HG03045 (cell line): ENCODE measurements around the gene PTPN13.

ENCODE experiments used
- ATAC-seq: cut with Tn5 transposase; IDR thresholded peaks from one replicate; pipeline ENCODE4 v1.9.1; 2021; ENCODE audit warnings: mild to moderate bottlenecking, moderate library complexity; ENCODE audit not compliant: unreplicated experiment

The PTPN13 gene

GRCh38 chr4:86815653-86816052 is 221.5 kb downstream of the PTPN13 start:
- ATAC-seq: no peak

- no peak for ATAC-seq
Observed at GRCh38 chr4:86816501-86817273, 222.6 kb downstream of the PTPN13 start.

DNA sequence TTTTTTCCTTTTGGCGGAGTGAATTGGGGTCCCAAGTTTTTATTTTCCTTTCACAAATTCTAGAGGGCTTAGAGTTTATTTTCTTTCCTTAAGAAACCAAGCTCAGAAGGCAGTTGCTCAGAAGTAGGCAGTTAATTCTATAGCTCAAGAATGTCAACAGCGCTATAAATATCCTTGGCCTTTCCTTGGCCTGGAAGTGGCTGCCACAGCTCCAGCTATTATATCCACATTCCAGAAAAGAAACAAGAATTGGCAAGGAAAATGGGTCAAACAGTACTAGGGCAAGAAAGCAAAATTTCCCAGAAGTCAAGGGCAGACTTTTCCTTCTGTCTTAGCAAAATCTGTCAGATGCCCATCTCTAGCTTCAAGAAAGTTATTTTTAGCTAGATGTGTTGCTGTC is 224.1 kb downstream of the PTPN13 start:
- ATAC-seq: no peak

DNA sequence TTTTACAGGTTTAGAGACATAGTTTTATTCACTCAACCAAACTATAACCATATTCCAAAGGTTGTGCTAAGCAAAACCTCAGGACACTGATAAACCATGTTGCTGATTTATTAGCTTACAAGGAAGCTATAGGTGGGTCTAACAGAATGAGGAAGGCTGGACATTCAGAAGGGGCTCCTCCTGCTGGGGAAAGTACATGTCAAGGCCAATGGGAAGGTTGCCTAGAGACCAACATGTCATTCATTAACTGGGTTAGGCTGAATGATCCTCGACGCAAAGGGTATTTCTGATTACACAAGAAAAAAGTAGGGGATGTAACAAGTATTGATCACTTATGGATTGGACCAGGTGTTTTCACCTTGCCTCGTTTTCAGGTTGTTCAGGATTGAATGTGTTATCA is 224.7 kb downstream of the PTPN13 start:
- no peak for ATAC-seq

GRCh38 chr4:86819561-86819960 is 225.4 kb downstream of the PTPN13 start:
- no peak for ATAC-seq

GRCh38 chr4:86821151-86821550 is 227.0 kb downstream of the PTPN13 start:
- no peak for ATAC-seq

GRCh38 chr4:86822136-86822535 is 228.0 kb downstream of the PTPN13 start:
- ATAC-seq: no peak

DNA sequence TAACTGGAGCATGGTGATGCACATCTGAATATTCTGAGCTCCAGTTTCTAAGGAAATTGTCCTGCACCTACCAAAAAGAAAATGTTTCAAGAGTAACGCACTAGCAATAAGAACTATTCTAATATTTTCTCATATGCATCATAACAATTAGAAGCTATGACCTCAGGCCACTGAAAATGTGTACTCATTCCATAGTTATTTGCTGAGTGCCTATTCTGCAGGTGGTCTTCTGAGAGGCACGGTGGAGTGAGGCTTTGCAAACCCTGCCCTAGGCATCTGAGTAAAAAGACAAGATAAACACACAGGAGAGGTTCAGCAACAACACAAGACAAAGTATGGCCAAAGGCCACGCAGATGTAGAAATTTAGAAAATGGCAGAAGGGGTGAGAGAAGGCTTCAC is 231.4 kb downstream of the PTPN13 start:
- ATAC-seq: no peak

DNA sequence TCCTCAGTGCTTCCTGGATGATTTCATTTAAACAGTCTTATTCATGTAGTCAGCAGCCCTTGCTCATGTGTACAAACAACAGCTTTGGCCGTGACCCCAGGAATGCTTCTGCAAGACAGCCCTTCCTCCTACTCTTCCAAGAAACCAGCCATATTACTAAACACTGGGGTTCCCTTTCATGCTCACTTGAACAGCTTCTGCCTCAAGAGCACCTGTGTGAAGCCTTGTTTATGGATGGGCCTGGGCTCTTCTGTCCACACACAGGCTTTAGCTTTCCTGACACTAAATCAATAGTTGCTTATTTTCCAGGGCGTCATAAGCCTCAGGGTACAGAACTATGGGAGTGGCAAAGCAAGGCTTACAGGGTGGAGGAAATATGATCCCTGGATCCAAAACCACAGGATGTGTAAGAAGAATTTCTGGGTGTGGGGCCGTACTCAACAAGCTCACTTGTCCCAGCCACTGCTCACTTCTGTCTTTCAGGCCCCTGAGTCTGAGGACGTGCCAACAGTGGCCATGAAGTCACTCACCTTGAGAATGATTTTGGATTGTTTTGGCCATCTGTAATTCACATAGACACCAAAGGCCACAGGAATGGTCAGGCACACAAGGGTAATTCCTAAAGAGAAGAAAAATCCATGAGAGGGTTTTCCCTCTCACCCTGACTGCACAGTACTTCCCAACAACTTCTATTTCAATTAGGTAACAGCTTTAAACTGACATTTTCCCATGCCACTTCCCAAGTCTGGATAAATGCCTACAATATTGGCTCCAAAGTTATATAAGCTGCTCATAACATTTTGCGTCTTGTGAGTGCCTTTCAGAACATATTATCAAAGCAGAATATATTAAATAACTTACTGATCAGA is 237.4 kb downstream of the PTPN13 start:
- no peak for ATAC-seq

DNA sequence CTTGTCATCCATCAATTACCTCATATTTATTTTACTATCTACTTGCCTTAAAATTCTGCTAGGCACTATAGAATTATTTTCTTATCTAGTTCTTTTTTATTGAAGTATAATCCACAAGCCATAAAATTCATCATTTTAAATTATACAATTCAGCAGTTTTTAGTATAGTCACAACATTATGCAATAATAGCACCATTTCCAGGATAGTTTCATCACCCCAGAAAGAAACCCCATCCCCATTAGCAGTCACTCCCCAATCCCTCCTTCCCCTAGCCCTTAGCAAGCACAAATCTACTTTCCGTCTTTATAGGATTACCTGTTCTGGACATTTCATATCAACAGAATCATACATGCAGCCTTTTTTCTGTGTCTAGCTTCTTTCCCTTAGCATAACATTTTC is 239.5 kb downstream of the PTPN13 start:
- ATAC-seq: no peak

DNA sequence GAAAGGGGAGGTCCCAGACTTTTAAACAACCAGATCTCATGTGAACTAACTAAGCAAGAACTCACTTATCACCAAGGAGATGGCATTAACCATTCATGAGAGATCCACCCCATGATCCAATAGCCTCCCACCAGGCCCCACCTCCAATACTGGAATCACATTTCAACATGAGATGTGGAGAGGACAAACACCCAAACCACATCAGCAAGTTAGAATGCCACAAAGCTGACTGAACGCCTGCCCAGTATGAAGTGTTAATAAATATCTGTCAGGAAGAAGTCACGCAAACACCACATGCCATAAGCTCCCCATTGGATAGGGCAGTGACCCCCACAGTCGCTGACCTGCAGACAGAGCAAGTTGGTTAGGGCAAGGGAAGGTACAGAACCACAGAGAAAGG is 240.8 kb downstream of the PTPN13 start:
- ATAC-seq: no peak

GRCh38 chr4:86835677-86836076 is 241.6 kb downstream of the PTPN13 start:
- no peak for ATAC-seq

- ATAC-seq: no peak
Observed at GRCh38 chr4:86837691-86838503, 243.8 kb downstream of the PTPN13 start.

- ATAC-seq: no peak
Observed at GRCh38 chr4:86840858-86841257, 246.7 kb downstream of the PTPN13 start.

GRCh38 chr4:86841309-86841708 is 247.2 kb downstream of the PTPN13 start:
- ATAC-seq: no peak

DNA sequence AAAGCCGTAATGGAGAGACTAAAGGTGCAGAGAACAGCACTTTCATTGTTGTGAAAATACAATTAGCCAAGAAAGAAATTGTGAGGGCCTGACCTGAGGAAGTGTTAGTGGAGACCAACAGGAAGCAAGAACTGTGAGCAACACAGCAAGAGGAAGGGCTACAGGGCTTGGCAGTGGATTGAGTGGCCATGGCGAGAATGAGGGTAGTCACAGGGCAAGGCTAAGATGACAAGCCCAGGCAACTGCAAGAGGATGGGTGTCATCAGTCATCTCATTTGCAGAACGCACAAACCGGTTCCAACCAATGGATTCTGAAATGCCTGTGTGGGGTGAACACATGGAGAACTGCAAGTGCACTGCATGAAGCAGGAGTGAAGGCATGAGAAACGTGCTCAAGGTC is 251.5 kb downstream of the PTPN13 start:
- no peak for ATAC-seq

DNA sequence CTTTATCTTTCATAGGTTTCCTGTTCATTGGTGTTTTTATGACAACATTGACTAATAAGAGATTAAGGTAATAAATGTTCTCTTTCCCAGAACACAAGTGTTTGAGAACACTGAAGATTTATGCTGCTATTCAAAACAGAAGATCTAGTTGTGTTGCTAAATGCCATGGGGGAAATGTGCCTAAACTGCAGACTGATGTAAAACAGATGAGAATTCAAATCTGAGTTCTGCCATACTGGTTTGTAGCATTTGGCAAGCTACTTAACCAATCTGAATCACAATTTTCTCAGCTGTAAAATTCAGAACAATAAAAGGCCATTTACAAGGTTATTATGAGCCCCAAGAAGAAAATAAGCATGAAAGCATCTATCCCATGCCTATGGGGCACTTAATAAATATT is 252.8 kb downstream of the PTPN13 start:
- no peak for ATAC-seq

GRCh38 chr4:86847571-86847970 is 253.5 kb downstream of the PTPN13 start:
- ATAC-seq: no peak

DNA sequence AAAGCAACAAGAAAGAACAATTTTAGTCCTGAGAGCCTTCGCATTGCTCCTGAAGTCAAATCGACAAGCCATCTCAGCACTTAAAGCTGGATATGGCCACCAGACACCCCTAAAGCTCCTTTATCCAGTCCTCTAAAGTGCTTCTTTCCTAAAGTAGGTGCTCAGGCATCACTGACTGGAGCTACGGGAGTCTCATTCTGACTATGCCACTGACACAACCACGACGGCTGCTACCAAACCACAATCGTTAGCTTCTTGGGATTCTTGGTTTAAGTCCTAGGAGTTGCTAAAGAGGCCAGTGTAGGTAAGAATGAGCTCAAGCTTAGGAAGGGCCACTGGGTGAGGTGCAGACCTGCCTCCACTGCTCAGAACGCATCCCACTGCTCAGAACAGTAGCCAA is 254.0 kb downstream of the PTPN13 start:
- ATAC-seq: no peak

GRCh38 chr4:86848732-86849619 is 254.9 kb downstream of the PTPN13 start, which contains the start of gene SLC10A6:
Gene SLC10A6, minus strand, starts transcription at chr4:86849384. Its CDS starts 269 bp downstream, at chr4:86849115.
- no peak for ATAC-seq
